Astrocyte (in vitro differentiated cells and primary cell): Measurements from ENCODE around the gene GNAQ.

Experiments used
- CTCF ChIP-seq: IDR thresholded peaks from 2 replicates; pipeline ENCODE4 v1.5.1; 2011; ENCODE audit warnings: low read depth, mild to moderate bottlenecking, inconsistent platforms, low read length, moderate library complexity; ENCODE audit not compliant: insufficient read depth
- EZH2 ChIP-seq: IDR thresholded peaks from 2 replicates; pipeline ENCODE4 v1.6.1; 2012; ENCODE audit warnings: mild to moderate bottlenecking, low read length, inconsistent platforms; ENCODE audit not compliant: insufficient read depth

- TF ChIP-seq CTCF = no peak
- no peak for TF ChIP-seq EZH2
Observed at GRCh38 chr9:77909306-77909705, 122.3 kb downstream of the GNAQ start.
